HepG2 (cell line): ENCODE data around the gene USP40.

ENCODE experiments used
- JUN ChIP-seq: sonication (generic); formaldehyde crosslinking; IDR thresholded peaks from 2 replicates; pipeline ENCODE4 v1.4.0; 2020; ENCODE audit warnings: mild to moderate bottlenecking, missing genetic modification reagents
- POLR2A ChIP-seq, 2 experiments: IDR thresholded peaks; 2 replicates each; pipeline ENCODE4 v1.6.1; 2011; ENCODE audit warnings: low read depth in 2 of 2, low read length in 2 of 2, mild to moderate bottlenecking in 1 of 2, moderate library complexity in 1 of 2; ENCODE audit not compliant: insufficient read depth in 1 of 2
- TP53 ChIP-seq: sonication (generic); formaldehyde crosslinking; conservative IDR thresholded peaks from 2 replicates; pipeline ENCODE4 v1.4.0; 2020; ENCODE audit warnings: missing genetic modification reagents
- ZNF878 ChIP-seq: sonication (generic); formaldehyde crosslinking; IDR thresholded peaks from 2 replicates; pipeline ENCODE4 v1.8.1; 2023; ENCODE audit warnings: mild to moderate bottlenecking, missing genetic modification reagents, moderate library complexity

- TF ChIP-seq JUN = no peak
- no peak for TF ChIP-seq POLR2A (IDR thresholded peaks at IDR 0.05; ENCODE audit: insufficient read depth in 1 of 2, low read depth in 2 of 2, low read length in 2 of 2)
- TF ChIP-seq ZNF878 (CRISPR knock-in tag) = no peak
- TF ChIP-seq TP53 (CRISPR knock-in tag) = no peak
Measured at GRCh38 chr2:233437439-233437955, 129.1 kb downstream of the USP40 start.
